HuH-7.5 (cell line): Measurements from ENCODE around the gene FKBP1B.
A peak's percentile ranks its signal among the peaks of the same experiment; 100 is the strongest.
"Not testable (repeated sequence)": the region's sequence is repeated elsewhere in the genome, so short reads cannot be mapped to it uniquely, and the experiment has no call there.

Experiments
- DNase-seq: peaks from one replicate; pipeline ENCODE4 v3.0.0; 2011; ENCODE audit warnings: low spot score

Gene FKBP1B

DNA sequence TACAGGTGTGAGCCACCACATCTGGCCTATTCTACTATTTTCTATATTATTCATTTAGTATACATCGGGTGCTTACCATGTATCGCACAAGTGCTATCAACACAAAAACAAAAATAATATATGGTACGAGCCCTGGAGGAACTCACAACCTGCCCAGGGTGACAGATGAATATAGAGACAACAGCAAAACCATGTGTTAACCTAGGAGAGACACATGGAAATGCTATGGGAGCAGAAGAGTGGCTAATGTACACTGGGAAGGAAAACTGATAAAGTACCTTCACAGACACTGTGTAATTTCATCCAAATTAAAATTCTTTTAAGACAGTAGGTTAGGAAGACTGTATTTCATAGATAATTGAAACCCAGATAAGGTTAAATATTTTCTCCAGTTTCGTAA lies 22.7 kb downstream of the FKBP1B start:
- no peak for DNase-seq

- DNase-seq = no peak
Observed at GRCh38 chr2:24073816-24074215, 24.3 kb downstream of the FKBP1B start.

GRCh38 chr2:24075259-24075658 lies 25.7 kb downstream of the FKBP1B start:
- DNase-seq = no peak

DNA sequence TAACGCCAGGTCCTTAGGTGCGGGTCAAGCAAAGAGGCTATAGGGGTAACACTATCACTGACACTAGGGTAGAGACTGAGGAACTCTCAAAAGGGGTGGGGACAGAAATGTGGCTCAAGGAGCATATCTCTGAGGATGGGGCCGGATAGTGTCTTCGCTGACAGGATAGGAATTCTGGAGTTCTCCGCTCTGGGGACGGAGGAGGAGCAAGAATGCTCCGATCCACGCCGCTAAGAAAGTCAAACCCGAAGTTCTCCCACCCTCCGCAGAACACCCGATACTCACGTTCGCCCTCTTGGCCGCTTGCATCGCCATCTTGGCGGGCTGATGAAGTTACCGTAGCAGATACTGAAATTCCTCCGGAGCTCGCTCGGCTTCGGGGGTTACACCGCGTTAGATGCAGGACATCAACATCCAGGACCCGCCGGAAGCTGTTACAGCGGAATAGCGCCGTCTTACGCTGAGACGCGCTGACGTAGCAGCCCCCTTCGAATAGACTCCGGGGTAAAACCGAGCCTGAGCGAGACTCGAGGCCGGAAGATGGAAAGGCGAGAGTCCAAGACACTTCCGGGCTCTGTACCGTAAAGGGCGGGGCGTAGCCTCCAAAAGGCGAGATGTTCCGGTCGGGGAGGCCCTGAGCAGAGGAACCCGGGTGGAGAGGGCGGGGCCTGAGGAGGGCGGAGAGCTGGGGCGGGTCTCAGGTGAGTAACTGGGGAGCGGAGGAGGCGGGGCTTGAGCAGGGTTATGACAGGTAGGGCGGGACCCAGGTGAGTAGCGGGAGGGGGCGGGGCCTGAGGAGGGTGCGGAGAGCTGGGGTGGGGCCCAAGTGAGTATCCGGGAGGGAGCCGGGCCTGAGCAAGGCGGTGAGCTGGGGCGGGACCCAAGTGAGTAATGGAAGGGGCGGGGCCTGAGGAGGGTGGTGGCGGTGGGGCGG lies 26.6 kb downstream of the FKBP1B start, which contains the start of gene SF3B6:
Gene SF3B6 (minus strand): TSS at position 412 of the 934 bp plus-strand sequence. CDS start 97 bp downstream, at position 315.
- peak; percentile 75 for DNase-seq

- no peak for DNase-seq
Observed at GRCh38 chr2:24076849-24077534, 27.5 kb downstream of the FKBP1B start.

- DNase-seq = no peak
Observed at GRCh38 chr2:24077535-24077877, 28.0 kb downstream of the FKBP1B start.

DNA sequence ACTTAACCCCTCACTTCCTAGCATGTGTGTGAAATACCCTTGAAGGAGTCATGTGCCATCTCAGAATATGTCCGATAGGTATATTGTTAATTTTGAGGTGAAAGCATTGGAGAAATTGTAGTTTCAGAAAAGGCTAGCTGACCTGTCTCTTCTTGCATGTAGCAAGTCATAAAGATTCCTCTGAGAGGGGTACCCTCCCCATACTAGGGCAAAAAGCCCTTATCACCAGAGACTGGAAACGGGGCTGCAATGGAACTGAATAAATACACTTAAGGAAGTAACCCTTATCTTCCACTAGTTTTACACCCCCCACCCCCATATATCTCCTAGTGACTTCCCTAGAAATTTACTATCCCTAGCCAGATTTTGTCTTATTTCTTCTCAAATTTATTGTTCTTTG lies 28.3 kb downstream of the FKBP1B start:
- DNase-seq = no peak

DNA sequence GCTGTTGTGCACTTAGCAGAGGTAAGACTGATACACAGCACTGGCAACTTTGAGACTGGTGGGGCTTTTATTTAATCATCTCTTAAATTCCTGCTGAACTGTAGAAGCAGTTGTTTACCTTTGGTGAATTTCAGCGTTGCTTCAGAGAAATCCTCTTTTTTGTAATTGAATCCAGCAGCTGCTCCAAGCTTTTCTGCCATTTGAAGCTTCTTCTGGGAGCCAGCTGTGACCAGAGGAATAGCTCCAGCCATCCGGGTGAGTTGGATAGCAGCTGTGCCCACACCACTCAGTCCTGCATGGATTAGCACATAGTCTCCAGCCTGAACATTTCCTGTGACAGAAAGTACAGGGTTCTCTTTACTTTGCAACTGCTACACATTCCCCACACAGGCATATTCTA lies 31.2 kb downstream of the FKBP1B start:
- DNase-seq = no peak

DNA sequence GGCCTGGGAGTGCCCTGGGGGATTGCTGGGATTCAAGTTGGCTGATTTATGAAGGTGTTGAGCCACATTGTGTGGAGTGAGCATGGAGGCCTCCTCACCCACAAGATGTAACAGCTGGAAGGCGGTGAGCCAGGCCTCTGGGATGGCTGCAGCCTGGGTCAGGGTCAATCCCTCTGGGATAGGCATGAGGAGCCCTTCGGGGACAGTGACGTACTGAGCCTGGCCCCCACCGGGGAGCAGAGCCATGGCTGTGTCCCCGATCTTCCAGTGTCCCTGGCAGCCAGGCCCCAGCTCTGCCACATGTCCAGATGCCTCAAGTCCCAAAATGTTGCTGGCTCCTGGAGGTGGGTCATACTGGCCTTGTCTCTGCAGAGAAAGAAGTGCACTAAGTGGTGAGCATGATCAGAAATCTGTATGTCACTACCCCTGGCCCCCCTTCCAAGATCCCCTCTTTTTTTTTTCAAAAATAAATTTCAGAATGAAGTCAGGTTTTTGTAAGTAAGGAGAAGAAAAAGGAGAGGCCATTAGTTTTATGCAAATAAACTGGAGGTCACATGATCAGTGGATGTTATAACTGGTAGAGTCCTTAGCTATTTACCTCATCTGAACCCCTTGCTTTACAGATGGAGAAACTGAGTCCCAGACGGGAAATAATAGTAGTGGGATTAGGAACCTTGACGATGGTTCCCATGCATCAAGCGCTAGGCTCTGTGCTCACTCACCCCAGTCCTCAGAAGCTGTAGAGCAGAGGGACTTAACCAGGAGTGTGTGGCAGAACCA lies 33.4 kb downstream of the FKBP1B start:
- no peak for DNase-seq

DNA sequence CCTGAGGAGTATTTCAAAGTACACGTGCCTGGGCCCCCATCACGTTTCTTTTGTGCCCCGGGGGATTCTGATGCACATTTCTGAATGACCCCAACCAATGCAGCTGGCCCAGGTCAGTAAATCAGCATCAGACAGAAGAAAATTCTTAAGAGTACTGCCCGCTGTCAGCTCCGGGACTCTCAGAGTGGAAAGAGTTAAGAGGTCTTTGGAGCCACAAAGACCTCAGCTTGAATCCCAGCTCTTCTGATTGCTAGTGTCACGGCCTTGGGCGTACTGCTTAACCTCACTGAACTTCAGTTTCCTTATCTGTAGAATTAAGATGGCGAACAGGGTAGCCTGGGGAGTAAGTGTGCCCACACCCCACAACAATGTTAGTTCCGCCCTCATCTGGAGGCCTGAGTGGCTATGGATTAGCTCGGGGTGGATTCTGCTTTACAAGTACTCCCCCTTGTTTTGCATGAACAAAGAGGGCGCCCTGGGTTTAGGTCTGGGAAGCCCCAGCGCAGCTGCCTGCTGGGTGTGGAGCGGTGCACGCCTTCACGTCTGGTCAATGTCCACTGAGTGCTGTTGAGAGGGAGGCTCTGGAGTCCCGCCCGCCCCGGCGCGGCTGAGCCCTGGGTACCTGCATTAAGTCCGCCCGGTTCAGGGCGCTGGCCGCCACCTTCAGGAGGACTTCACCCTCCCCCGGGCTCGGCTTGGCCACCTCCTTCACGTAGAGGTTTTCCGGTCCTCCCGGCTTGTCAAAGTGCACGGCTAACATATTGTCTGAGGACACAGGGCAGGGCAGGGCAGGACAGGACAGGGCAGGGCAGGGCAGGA lies 34.2 kb downstream of the FKBP1B start:
- DNase-seq = peak; percentile 68

DNA sequence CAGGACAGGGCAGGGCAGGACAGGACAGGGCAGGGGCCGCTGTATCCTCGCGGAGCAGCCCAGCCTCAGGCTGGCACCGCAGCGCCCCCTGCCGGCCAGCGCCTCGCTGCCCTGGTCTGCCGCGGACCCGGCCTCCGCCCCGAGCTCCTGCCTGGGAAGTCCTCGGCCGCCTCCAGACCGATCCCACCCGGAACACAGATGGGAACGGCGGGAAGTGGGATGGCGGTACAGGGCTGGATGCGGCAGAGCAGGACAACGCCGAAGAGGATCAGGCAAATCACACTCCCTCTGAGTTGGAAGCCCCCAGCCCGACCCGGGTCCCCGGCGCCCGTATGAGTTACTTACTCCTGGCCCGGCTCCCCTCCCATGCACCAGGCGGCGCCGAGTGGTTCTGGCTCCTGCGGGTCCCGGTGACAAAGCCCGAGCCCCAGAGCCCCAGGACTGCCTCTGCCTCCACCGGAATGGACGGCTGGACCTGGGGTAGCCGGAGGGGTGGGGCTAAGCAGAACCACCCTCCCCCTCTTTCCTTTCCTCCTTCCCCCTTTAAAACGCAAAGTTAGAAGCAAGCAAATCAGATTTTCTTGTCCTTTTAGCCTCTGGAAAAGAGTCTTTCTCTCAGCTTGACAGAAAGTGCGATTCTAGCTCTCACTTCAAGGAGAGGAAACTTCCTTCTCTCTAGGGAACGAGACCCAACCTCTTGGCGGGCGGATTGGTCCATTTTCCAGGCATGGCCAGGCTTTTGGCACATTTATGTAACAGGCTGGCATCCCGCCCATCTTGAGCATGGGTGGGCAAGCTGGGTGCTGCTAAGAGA lies 35.1 kb downstream of the FKBP1B start, which contains the start of gene TP53I3:
Gene TP53I3 (minus strand): TSS at position 449 of the 814 bp plus-strand sequence. CDS start 508 bp downstream, outside the sequence.
- DNase-seq = peak; percentile 77

DNA sequence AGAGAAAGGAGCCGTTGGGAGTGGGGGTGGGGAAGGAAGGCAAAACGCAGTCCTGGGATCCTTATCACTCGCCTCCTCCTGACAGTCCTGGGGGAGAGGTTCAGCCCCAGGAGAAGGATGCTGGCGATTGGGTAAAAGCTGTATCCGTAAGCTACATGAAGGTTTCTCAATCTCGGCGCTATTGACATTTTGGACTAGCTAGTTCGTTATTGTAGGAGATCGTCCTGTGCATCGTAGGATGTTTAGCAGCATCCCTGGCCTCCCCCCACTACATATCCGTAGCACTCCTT lies 35.6 kb downstream of the FKBP1B start:
- DNase-seq = no peak

- DNase-seq = no peak
Observed at GRCh38 chr2:24086241-24086640, 36.7 kb downstream of the FKBP1B start.

DNA sequence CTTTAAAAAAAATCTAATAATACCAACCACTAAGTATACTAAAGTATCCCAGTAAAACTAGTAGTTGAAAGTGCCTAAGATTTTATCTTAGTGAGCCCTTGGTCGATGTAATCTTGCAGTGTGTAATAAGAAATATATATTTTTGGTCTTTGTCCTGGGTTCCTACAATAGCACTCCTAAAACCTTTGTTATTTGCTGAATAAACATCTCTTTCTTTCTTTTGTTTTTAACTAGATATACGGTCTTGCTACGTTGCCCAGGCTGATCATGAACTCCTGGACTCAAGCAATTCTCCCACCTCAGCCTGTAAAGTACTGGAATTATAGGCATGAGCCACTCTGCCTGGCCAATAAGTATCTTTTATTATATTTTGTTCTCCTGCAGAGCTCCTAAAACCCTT lies 37.5 kb downstream of the FKBP1B start:
- no peak for DNase-seq

DNA sequence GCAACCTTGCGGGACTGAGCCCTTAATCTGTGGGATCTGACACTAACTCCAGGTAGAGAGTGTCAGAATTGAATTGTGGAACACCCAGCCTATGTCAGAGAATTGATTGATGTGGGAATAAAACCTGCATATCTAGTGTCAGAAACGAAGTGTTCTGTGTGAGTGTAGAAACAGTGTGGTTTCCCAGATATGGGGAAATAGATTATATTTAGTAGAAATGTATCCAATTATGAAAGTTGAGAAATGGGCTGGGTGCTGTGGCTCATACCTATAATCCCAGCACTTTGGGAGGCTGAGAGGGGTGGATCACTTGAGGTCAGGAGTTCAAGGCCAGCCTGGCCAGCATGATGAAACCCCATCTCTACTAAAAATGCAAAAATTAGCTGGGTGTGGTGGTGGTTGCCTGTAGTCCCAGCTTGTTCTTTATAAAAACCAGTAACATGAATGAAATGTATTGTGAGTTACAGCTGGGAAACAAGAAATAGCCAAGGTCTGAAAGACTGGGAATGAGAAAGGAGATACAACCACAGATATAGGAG lies 39.3 kb downstream of the FKBP1B start:
- DNase-seq = no peak

DNA sequence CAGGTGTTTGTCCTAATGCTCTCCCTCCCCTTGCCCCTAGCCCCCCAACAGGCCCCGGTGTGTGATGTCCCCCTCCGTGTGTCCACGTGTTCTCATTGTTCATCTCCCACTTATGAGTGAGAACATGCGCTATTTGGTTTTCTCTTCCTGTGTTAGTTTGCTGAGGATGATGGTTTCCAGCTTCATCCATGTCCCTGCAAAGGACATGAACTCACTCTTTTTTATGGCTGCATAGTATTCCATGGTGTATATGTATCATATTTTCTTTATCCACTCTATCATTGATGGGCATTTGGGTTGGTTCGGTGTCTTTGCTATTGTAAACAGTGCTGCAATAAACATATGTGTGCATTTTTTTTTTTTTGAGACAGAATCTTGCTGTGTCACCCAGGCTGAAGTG lies 43.7 kb downstream of the FKBP1B start:
- DNase-seq = not testable (repeated sequence)

DNA sequence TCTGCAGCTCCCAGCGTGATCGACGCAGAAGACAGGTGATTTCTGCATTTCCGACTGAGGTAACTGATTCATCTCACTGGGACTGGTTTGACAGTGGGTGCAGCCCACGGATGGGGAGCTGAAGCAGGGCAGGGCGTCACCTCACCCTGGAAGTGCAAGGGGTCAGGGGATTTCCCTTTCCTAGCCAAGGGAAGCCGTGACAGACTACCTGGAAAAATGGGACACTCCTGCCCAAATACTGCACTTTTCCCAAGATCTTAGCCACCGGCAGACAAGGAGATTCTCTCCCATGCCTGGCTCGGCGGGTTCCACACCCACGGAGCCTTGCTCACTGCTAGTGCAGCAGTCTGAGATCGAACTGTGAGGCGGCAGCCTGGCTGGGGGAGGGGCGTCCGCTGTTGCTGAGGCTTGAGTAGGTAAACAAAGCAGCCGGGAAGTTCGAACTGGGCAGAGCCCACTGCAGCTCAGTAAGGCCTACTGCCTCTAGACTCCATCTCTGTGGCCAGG lies 45.7 kb downstream of the FKBP1B start:
- DNase-seq = not testable (repeated sequence)

GRCh38 chr2:24100732-24101131 lies 51.2 kb downstream of the FKBP1B start:
- not testable (repeated sequence) for DNase-seq

DNA sequence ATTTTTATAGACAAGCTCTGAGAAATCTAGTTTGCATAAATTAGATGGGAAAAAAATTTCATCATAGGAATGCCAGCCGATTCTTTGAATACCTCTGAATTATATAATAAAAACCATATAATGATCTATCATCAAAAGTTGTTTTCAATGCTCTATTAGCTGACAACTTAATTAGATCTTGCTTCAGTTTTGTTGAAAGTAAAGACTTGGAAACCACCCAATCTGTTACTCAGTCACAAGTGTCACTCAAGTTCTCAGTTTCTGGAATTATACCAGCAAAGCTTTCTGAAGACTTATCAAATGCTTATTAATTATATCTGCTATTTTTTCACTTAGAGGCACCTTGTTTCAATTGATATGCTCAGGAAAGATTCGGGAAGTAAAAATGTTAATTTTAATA lies 52.5 kb downstream of the FKBP1B start:
- DNase-seq = no peak

DNA sequence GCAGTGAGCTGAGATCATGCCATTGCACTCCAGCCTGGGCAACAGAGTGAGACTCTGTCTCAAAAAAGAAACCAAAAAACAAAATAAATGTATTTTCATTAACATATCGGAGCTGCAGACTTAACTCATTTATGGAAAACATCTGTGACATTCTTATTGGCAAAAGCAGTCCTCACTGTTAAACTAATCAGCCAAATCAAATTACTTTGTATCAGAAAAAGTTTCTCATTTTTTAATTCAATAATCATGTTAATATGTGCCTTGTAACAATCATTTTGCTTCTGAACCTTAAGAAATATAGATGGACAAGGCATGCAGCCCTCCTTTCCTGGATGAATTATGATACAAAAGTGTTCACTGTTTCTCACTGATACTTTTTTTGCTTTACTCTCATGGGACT lies 53.1 kb downstream of the FKBP1B start:
- no peak for DNase-seq
